ENCODE results near the gene ARSG.

GRCh38 chr17:68341482-68341881 is 50.2 kb downstream of the ARSG start:
- TF ChIP-seq GATA2 (IDR thresholded peaks at IDR 0.05; ENCODE audit: low read depth, low read length) (no peak), GATA3 (IDR thresholded peaks at IDR 0.05; ENCODE audit: low read depth, low read length) (no peak)
